LNCaP clone FGC (cell line): ENCODE results near the gene SLC35A5.
"Not testable (repeated sequence)": the region's sequence is repeated elsewhere in the genome, so short reads cannot be mapped to it uniquely, and the experiment has no call there.

ENCODE experiments used
- DNase-seq: peaks from one replicate; pipeline ENCODE4 v3.0.0-alpha.2; 2011; ENCODE audit warnings: low read depth
- H3K4me3 ChIP-seq: 2 replicates; pipeline ENCODE4 v1.5.1; 2011; ENCODE audit warnings: mild to moderate bottlenecking, low read depth, low read length, control low read depth
- CTCF ChIP-seq: IDR thresholded peaks from 2 replicates; pipeline ENCODE4 v1.5.1; 2012; ENCODE audit warnings: mild to moderate bottlenecking; ENCODE audit not compliant: control insufficient read depth, insufficient read depth; ENCODE audit errors: extremely low read depth

Gene SLC35A5

GRCh38 chr3:112561734-112562529, at the start of gene SLC35A5, which contains the start of gene ATG3:
SLC35A5 (plus strand) TSS chr3:112562045; CDS start chr3:112563404, 1,359 bp downstream.
ATG3 (minus strand) TSS chr3:112561962; CDS start chr3:112561528, 434 bp downstream.
- peak within 1 kb of the TSS; percentile 99 for H3K4me3 ChIP-seq
- DNase-seq: peak; percentile 92
- no peak for TF ChIP-seq CTCF

GRCh38 chr3:112512320-112512719, 49.5 kb upstream of the SLC35A5 start:
- TF ChIP-seq CTCF: no peak
- H3K4me3 ChIP-seq: no peak overlapping the region
- DNase-seq: no peak

- no peak for TF ChIP-seq CTCF
- no peak overlapping the region for H3K4me3 ChIP-seq
- no peak for DNase-seq
Observed at GRCh38 chr3:112514527-112515128, 47.2 kb upstream of the SLC35A5 start.

- not testable (repeated sequence) for DNase-seq, H3K4me3 ChIP-seq
Observed at GRCh38 chr3:112518970-112519369, 42.9 kb upstream of the SLC35A5 start.

GRCh38 chr3:112519424-112520001, 42.3 kb upstream of the SLC35A5 start:
- peak; percentile 65 for DNase-seq
- TF ChIP-seq CTCF: peak; percentile 78

GRCh38 chr3:112524127-112524526, 37.7 kb upstream of the SLC35A5 start:
- not testable (repeated sequence) for DNase-seq, H3K4me3 ChIP-seq

More at GRCh38 chr3:112519424-112520001, 42.3 kb upstream of the SLC35A5 start:
- no peak overlapping the region for H3K4me3 ChIP-seq

- no peak overlapping the region for H3K4me3 ChIP-seq
- DNase-seq: no peak
- TF ChIP-seq CTCF: no peak
Observed at GRCh38 chr3:112530573-112530972, 31.3 kb upstream of the SLC35A5 start.

- peak; percentile 28; the same call in 1 of the 2 replicates for TF ChIP-seq CTCF
- H3K4me3 ChIP-seq: no peak overlapping the region
- no peak for DNase-seq
Observed at GRCh38 chr3:112531358-112531781, 30.5 kb upstream of the SLC35A5 start.
